H1 (cell line): ENCODE measurements around the gene PCDHA7. TPM values are rescaled to one million over a fixed set of nuclear protein-coding genes. Genes with fewer than 3 reads are reported as not detected.
A peak's percentile ranks its signal among the peaks of the same experiment; 100 is the strongest.

Experiments
- CTCF ChIA-PET: fragments of 300-600 bp; sonication (Branson Sonifier 250); formaldehyde crosslinking; loops from one replicate; lab custom pipeline; 2021; ENCODE audit not compliant: partially characterized antibody; lab: Charles Lee
- POLR2A ChIA-PET: fragments of 300-600 bp; sonication (Branson Sonifier 250); formaldehyde crosslinking; loops from one replicate; lab custom pipeline; 2021; ENCODE audit warnings: inconsistent platforms; ENCODE audit not compliant: partially characterized antibody; lab: Charles Lee
- DNase-seq, 2 experiments: peaks; one replicate each; pipeline versions ENCODE4 v3.0.0 to v3.0.0-alpha.2; 2010 to 2022; ENCODE audit warnings: low spot score in 2 of 2, low read depth in 1 of 2, mixed read lengths in 1 of 2
- FAIRE-seq: peaks from 2 replicates; lab custom pipeline; 2011; peaks lifted over from hg19 to GRCh38; lab: Jason Lieb, UNC
- H2AFZ ChIP-seq: 2 replicates; pipeline ENCODE4 v1.8.1; 2012; ENCODE audit warnings: low read length, inconsistent platforms
- H2AK5ac ChIP-seq: 2 replicates; pipeline ENCODE4 v1.6.1; 2013; ENCODE audit warnings: low read depth, low read length
- H2BK120ac ChIP-seq: replicated peaks from 2 replicates; pipeline ENCODE3; 2013; ENCODE audit warnings: low read depth, low read length, inconsistent platforms
- H2BK12ac ChIP-seq: 2 replicates; pipeline ENCODE4 v1.6.1; 2013; ENCODE audit warnings: low read depth, low read length
- H2BK15ac ChIP-seq: 2 replicates; pipeline ENCODE4 v1.6.1; 2013; ENCODE audit warnings: low read length
- H2BK20ac ChIP-seq: 2 replicates; pipeline ENCODE4 v1.6.1; 2013; ENCODE audit warnings: low read length
- H2BK5ac ChIP-seq: 2 replicates; pipeline ENCODE4 v1.6.1; 2013; ENCODE audit warnings: low read depth, low read length
- H3K14ac ChIP-seq: 2 replicates; pipeline ENCODE4 v1.6.1; 2013; ENCODE audit warnings: inconsistent platforms; ENCODE audit not compliant: insufficient read length
- H3K18ac ChIP-seq: 2 replicates; pipeline ENCODE4 v1.6.1; 2013; ENCODE audit warnings: low read length; ENCODE audit errors: extremely low read depth
- H3K23ac ChIP-seq: 2 replicates; pipeline ENCODE4 v1.6.1; 2013; ENCODE audit warnings: inconsistent platforms; ENCODE audit not compliant: insufficient read length
- H3K23me2 ChIP-seq: 2 replicates; pipeline ENCODE4 v1.6.1; 2013; ENCODE audit warnings: low read depth, low read length
- H3K27ac ChIP-seq: 2 replicates; pipeline ENCODE4 v1.6.1; 2011; ENCODE audit warnings: low read depth, low read length, inconsistent platforms
- H3K27me3 ChIP-seq, 4 experiments: replicated peaks in 1 of 4; 1 replicate in 1 of 4; 2 replicates in 3 of 4; pipeline versions ENCODE4 v1.6.1 to v1.8.1; 2011 to 2013; ENCODE audit warnings: low read length in 3 of 4, mild to moderate bottlenecking in 3 of 4, inconsistent platforms in 2 of 4, mixed read lengths in 2 of 4, moderate library complexity in 1 of 4; ENCODE audit not compliant: control insufficient read depth in 3 of 4, insufficient read depth in 3 of 4; ENCODE audit errors: extremely low read depth in 1 of 4
- H3K36me3 ChIP-seq, 4 experiments: 2 replicates each; pipeline versions ENCODE4 v1.6.1 to v1.8.1; 2011 to 2013; ENCODE audit warnings: mild to moderate bottlenecking in 4 of 4, low read length in 3 of 4, moderate library complexity in 2 of 4, control low read depth in 1 of 4, inconsistent platforms in 1 of 4; ENCODE audit not compliant: insufficient read depth in 4 of 4, control insufficient read depth in 2 of 4
- H3K4ac ChIP-seq: replicated peaks from 2 replicates; pipeline ENCODE3; 2013; ENCODE audit warnings: low read length, low read depth, mixed read lengths, inconsistent platforms; ENCODE audit not compliant: insufficient read length
- H3K4me1 ChIP-seq, 4 experiments: replicated peaks in 1 of 4; 1 replicate in 1 of 4; 2 replicates in 3 of 4; pipeline versions ENCODE4 v1.6.1 to v1.8.1; 2011 to 2013; ENCODE audit warnings: low read length in 3 of 4, inconsistent platforms in 2 of 4, mixed read lengths in 1 of 4; ENCODE audit not compliant: insufficient read depth in 4 of 4, control insufficient read depth in 3 of 4
- H3K4me2 ChIP-seq, 2 experiments: 2 replicates each; pipeline versions ENCODE4 v1.6.1 to v1.8.1; 2011 to 2013; ENCODE audit warnings: low read depth in 2 of 2, low read length in 2 of 2, control low read depth in 1 of 2, inconsistent platforms in 1 of 2, mild to moderate bottlenecking in 1 of 2; ENCODE audit not compliant: insufficient read depth in 1 of 2
- H3K4me3 ChIP-seq, 4 experiments: fragments of 200-600, 300-600 bp in 1 of 4; sonication (generic), shearing (Covaris generic), sonication (Bioruptor Twin) in 1 of 4; 2 replicates each; pipeline versions ENCODE4 v1.5.1 to v1.8.1; 2011 to 2016; ENCODE audit warnings: low read length in 4 of 4, low read depth in 3 of 4, control low read depth in 2 of 4, inconsistent platforms in 2 of 4, mild to moderate bottlenecking in 2 of 4, mixed read lengths in 1 of 4, moderate library complexity in 1 of 4; ENCODE audit not compliant: insufficient read depth in 2 of 4; ENCODE audit errors: extremely low read depth in 1 of 4
- H3K56ac ChIP-seq: replicated peaks from 2 replicates; pipeline ENCODE3; 2013; ENCODE audit warnings: low read depth, mild to moderate bottlenecking, mixed read lengths, low read length, inconsistent platforms; ENCODE audit not compliant: insufficient read length
- H3K79me1 ChIP-seq: 2 replicates; pipeline ENCODE4 v1.6.1; 2013; ENCODE audit warnings: low read depth, low read length, control low read depth
- H3K79me2 ChIP-seq, 2 experiments: 2 replicates each; pipeline versions ENCODE4 v1.6.1 to v1.8.1; 2012 to 2013; ENCODE audit warnings: low read length in 2 of 2, mild to moderate bottlenecking in 2 of 2, inconsistent platforms in 1 of 2; ENCODE audit not compliant: insufficient read depth in 2 of 2, control insufficient read depth in 1 of 2
- H3K9ac ChIP-seq, 4 experiments: replicated peaks in 1 of 4; 1 replicate in 1 of 4; 2 replicates in 3 of 4; pipeline versions ENCODE4 v1.6.1 to v1.8.1; 2011 to 2013; ENCODE audit warnings: low read depth in 3 of 4, low read length in 3 of 4, control low read depth in 2 of 4, mild to moderate bottlenecking in 2 of 4, moderate library complexity in 2 of 4, inconsistent platforms in 1 of 4; ENCODE audit errors: extremely low read depth in 1 of 4
- H3K9me3 ChIP-seq, 2 experiments: 2 replicates each; pipeline versions ENCODE4 v1.6.1 to v1.8.1; 2012 to 2013; ENCODE audit warnings: mild to moderate bottlenecking in 2 of 2, moderate library complexity in 2 of 2, control low read depth in 1 of 2, inconsistent platforms in 1 of 2, low read depth in 1 of 2, low read length in 1 of 2, mixed read lengths in 1 of 2; ENCODE audit not compliant: insufficient read depth in 2 of 2
- H4K20me1 ChIP-seq, 2 experiments: replicated peaks in 1 of 2; 2 replicates each; pipeline versions ENCODE3 to v1.8.1; 2011 to 2013; ENCODE audit warnings: inconsistent platforms in 2 of 2, low read length in 2 of 2, mild to moderate bottlenecking in 1 of 2; ENCODE audit not compliant: insufficient read depth in 2 of 2, control insufficient read depth in 1 of 2
- H4K5ac ChIP-seq: 2 replicates; pipeline ENCODE4 v1.6.1; 2013; ENCODE audit warnings: low read length, low read depth, mixed read lengths, inconsistent platforms; ENCODE audit not compliant: insufficient read length
- H4K8ac ChIP-seq: 2 replicates; pipeline ENCODE4 v1.8.0; 2013; ENCODE audit warnings: mild to moderate bottlenecking, moderate library complexity, low read length, inconsistent platforms; ENCODE audit not compliant: insufficient read depth; ENCODE audit errors: extremely low read depth
- H4K91ac ChIP-seq: replicated peaks from 2 replicates; pipeline ENCODE3; 2013; ENCODE audit warnings: low read length, mixed read lengths, inconsistent platforms; ENCODE audit not compliant: insufficient read length
- ASH2L ChIP-seq: fragments of 200-600, 300-600 bp; sonication (generic); IDR thresholded peaks from one replicate; pipeline ENCODE4 v1.7.1; 2017; ENCODE audit warnings: low read length
- CTBP2 ChIP-seq: IDR thresholded peaks from 2 replicates; pipeline ENCODE4 v1.7.0; 2011; ENCODE audit warnings: borderline replicate concordance, mild to moderate bottlenecking, moderate library complexity, mixed read lengths, low read length; ENCODE audit not compliant: insufficient read depth, insufficient read length
- CTCF ChIP-seq, 3 experiments: IDR thresholded peaks; 1 replicate in 2 of 3; 2 replicates in 1 of 3; pipeline versions ENCODE4 v1.5.1 to v1.6.1; 2011; ENCODE audit warnings: low read length in 3 of 3, mild to moderate bottlenecking in 3 of 3, inconsistent platforms in 2 of 3, low read depth in 1 of 3, moderate library complexity in 1 of 3; ENCODE audit not compliant: insufficient read depth in 1 of 3; ENCODE audit errors: control extremely low read depth in 1 of 3
- KDM4A ChIP-seq: IDR thresholded peaks from one replicate; pipeline ENCODE4 v1.7.1; 2012; ENCODE audit warnings: low read depth, mild to moderate bottlenecking, moderate library complexity, low read length, inconsistent platforms; ENCODE audit not compliant: severe bottlenecking
- PHF8 ChIP-seq: fragments of 200-600 bp; sonication (generic); conservative IDR thresholded peaks from 2 replicates; pipeline ENCODE4 v1.7.1; 2012; ENCODE audit warnings: low read depth, mild to moderate bottlenecking, inconsistent platforms, low read length, moderate library complexity
- RAD21 ChIP-seq, 2 experiments: IDR thresholded peaks in 1 of 2; conservative IDR thresholded peaks in 1 of 2; 2 replicates each; pipeline ENCODE4 v1.6.1; 2011; ENCODE audit warnings: low read depth in 2 of 2, low read length in 2 of 2, improper control_type of control experiment in 1 of 2, inconsistent platforms in 1 of 2, mild to moderate bottlenecking in 1 of 2, moderate library complexity in 1 of 2
- YY1 ChIP-seq: IDR thresholded peaks from 2 replicates; pipeline ENCODE4 v1.6.1; 2011; ENCODE audit warnings: low read depth, mild to moderate bottlenecking, low read length
- WGBS, 2 experiments: shearing (Covaris generic) in 1 of 2; methylation state at CpG; one replicate each; pipeline versions ENCODE4 v1.1.6 to v1.1.7; 2013 to 2015; ENCODE audit warnings: low lambda C conversion rate in 2 of 2, mixed read lengths in 2 of 2, inconsistent platforms in 1 of 2, low coverage in 1 of 2, missing lambda C conversion rate in 1 of 2; ENCODE audit not compliant: insufficient replicate concordance in 2 of 2, insufficient coverage in 1 of 2, insufficient read length in 1 of 2; ENCODE audit errors: extremely low coverage in 1 of 2, missing lambda C conversion rate in 1 of 2; 5-methylcytosine and 5-hydroxymethylcytosine counted together
- polyA plus RNA-seq, 7 experiments: library from polyadenylated mRNA; depleted of rRNA in 3 of 7; stranded (reverse) in 5 of 7; unstranded in 2 of 7; fragments of >200 nt in 5 of 7; fragments of 200-250 nt in 2 of 7; gene quantifications; 1 replicate in 5 of 7; 2 replicates in 1 of 7; 4 replicates in 1 of 7; pipeline versions ENCODE4 v1.2.1 to v1.2.3, GENCODE V29; 2011 to 2013; ENCODE audit warnings: missing spikeins in 2 of 7, mixed read lengths in 2 of 7
- total RNA-seq: library from RNA; stranded (reverse); fragmentation: NEBNext Ultra II Directional; extraction: Animal tissue kit (Norgen Biotek cat#: 25700); gene quantifications from 2 replicates; pipeline ENCODE4 v1.2.1, GENCODE V29; 2021

PCDHA7 gene
- total and polyA plus RNA-seq, 2 of the 8 experiments (the other 6 are each of a cell fraction or from before 2014, with no cell fraction given) = 0.86 to 1.6 TPM

GRCh38 chr5:140806834-140807775 is 27.0 kb upstream of the PCDHA7 start, which contains the start of gene PCDHA4:
Gene PCDHA4 (plus strand): TSS chr5:140807068.
- H3K9ac ChIP-seq = peak within 1 kb of the TSS; percentile 75 to 90 (median 84)
- H4K20me1 ChIP-seq = no peaks in the 10 kb centered on the region
- H2BK15ac ChIP-seq = no peak within 1 kb of the TSS
- H3K79me1 ChIP-seq = no peaks in the 10 kb centered on the region
- DNase-seq (peak in 1 of 2 experiments; percentile 94), FAIRE-seq (peak; percentile 93)
- H3K56ac ChIP-seq = no peak within 1 kb of the TSS
- H2BK120ac ChIP-seq = no peak within 1 kb of the TSS
- H3K23me2 ChIP-seq = no peaks in the 10 kb centered on the region
- no peak within 1 kb of the TSS for H3K23ac ChIP-seq
- peak within 1 kb of the TSS; percentile 55 to 59 for H3K4me2 ChIP-seq
- no peak within 1 kb of the TSS for H2BK5ac ChIP-seq
- H3K9me3 ChIP-seq = peaks cover 0 to 13% of the 10 kb centered on the region in 2 experiments; a peak in 2 of 4 replicates
- H3K27me3 ChIP-seq = no peaks in the 10 kb centered on the region
- H3K79me2 ChIP-seq = no peaks in the 10 kb centered on the region
- H3K18ac ChIP-seq = peak within 1 kb of the TSS; percentile 81
- no peak within 1 kb of the TSS for H3K14ac ChIP-seq
- peak within 1 kb of the TSS; percentile 80 to 88 (median 85) for H3K4me3 ChIP-seq
- ChIA-PET CTCF (interaction anchor here (0.6 to 5.5 kb wide), 49 partner anchors 9 to 757 kb away, joined by 3 to 59 read pairs (median 4); partner anchors contain the start of genes PCDHA1, PCDHA10, PCDHA11 and PCDHA12), POLR2A (interaction anchor here (0.6 to 2.1 kb wide), 8 partner anchors 10 to 233 kb away, joined by 3 to 8 read pairs (median 3); partner anchors contain the start of genes PCDHA1, PCDHA2 and PCDHA6)
- peaks cover 0 to 12% (median 0%) of the 10 kb centered on the region in 4 experiments; a peak in 3 of 8 replicates for H3K36me3 ChIP-seq
- H2BK12ac ChIP-seq = no peak within 1 kb of the TSS
- H2AK5ac ChIP-seq = no peak within 1 kb of the TSS
- peak within 1 kb of the TSS; percentile 95 for H2AFZ ChIP-seq
- H4K91ac ChIP-seq = no peak within 1 kb of the TSS
- no peak within 1 kb of the TSS for H4K8ac ChIP-seq
- no peak within 1 kb of the TSS for H2BK20ac ChIP-seq
- no peaks in the 10 kb centered on the region for H3K4me1 ChIP-seq
- H3K4ac ChIP-seq = no peak within 1 kb of the TSS
- H3K27ac ChIP-seq = peak within 1 kb of the TSS; percentile 31; the same call in 1 of the 2 replicates
- WGBS, 2 experiments = 5% methylated on average over 36 of the region's 47 CpGs; no CpG with 5 or more reads in 1 of the 2 experiments
- peak within 1 kb of the TSS; percentile 28 for H4K5ac ChIP-seq
- TF ChIP-seq ASH2L = peak; percentile 40
- TF ChIP-seq KDM4A = peak; percentile 75
- peak; percentile 66 for TF ChIP-seq PHF8
- TF ChIP-seq CTBP2 = no peak
- peak; percentile 75 to 76 for TF ChIP-seq RAD21 (IDR thresholded peaks at IDR 0.05 in 1 of 2, conservative IDR thresholded peaks at IDR 0.05 in 1 of 2; ENCODE audit: low read depth in 2 of 2, low read length in 2 of 2)
- TF ChIP-seq YY1 = peak; percentile 17; the same call in 1 of the 2 replicates
- TF ChIP-seq CTCF (IDR thresholded peaks at IDR 0.05; ENCODE audit: control extremely low read depth in 1 of 3, insufficient read depth in 1 of 3, low read depth in 1 of 3, low read length in 3 of 3) = peak; percentile 75 to 81 (median 81)
